Vagina (tissue), 2 donors: ENCODE data around the gene DBNDD2.
A peak's percentile ranks its signal among the peaks of the same experiment; 100 is the strongest.

Experiments
- POLR2A ChIP-seq, 2 donors: fragments of 450-650 bp; IDR thresholded peaks; one replicate each; pipeline ENCODE4 v1.6.1; 2017; ENCODE audit warnings: antibody characterized with exemption in 2 of 2, mild to moderate bottlenecking in 2 of 2, moderate library complexity in 2 of 2
- TF ChIP-seq, protein P1 (sequence below), 3 experiments: fragments of 450-650 bp in 2 of 3; fragments of 200-600 bp in 1 of 3; sonication (generic) in 1 of 3; IDR thresholded peaks; one replicate each; pipeline ENCODE4 v1.5.1; 2017 to 2019; ENCODE audit warnings: antibody characterized with exemption in 3 of 3, mild to moderate bottlenecking in 2 of 3, moderate library complexity in 2 of 3

- no peak for TF ChIP-seq POLR2A (IDR thresholded peaks at IDR 0.05)
- TF ChIP-seq, protein P1, sequence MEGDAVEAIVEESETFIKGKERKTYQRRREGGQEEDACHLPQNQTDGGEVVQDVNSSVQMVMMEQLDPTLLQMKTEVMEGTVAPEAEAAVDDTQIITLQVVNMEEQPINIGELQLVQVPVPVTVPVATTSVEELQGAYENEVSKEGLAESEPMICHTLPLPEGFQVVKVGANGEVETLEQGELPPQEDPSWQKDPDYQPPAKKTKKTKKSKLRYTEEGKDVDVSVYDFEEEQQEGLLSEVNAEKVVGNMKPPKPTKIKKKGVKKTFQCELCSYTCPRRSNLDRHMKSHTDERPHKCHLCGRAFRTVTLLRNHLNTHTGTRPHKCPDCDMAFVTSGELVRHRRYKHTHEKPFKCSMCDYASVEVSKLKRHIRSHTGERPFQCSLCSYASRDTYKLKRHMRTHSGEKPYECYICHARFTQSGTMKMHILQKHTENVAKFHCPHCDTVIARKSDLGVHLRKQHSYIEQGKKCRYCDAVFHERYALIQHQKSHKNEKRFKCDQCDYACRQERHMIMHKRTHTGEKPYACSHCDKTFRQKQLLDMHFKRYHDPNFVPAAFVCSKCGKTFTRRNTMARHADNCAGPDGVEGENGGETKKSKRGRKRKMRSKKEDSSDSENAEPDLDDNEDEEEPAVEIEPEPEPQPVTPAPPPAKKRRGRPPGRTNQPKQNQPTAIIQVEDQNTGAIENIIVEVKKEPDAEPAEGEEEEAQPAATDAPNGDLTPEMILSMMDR (IDR thresholded peaks at IDR 0.05): peak in 1 of 3 experiments; percentile 33
Measured at GRCh38 chr20:45433316-45433715, 25.2 kb downstream of the DBNDD2 start.
